Fibroblast of the conjunctiva (primary cell): Measurements from ENCODE around the gene ZNF462.
"Not testable (repeated sequence)": the region's sequence is repeated elsewhere in the genome, so short reads cannot be mapped to it uniquely, and the experiment has no call there.

Source experiments
- DNase-seq: peaks from one replicate; pipeline ENCODE4 v3.0.0-alpha.2; 2010; ENCODE audit warnings: low read depth

Gene ZNF462, protein sequence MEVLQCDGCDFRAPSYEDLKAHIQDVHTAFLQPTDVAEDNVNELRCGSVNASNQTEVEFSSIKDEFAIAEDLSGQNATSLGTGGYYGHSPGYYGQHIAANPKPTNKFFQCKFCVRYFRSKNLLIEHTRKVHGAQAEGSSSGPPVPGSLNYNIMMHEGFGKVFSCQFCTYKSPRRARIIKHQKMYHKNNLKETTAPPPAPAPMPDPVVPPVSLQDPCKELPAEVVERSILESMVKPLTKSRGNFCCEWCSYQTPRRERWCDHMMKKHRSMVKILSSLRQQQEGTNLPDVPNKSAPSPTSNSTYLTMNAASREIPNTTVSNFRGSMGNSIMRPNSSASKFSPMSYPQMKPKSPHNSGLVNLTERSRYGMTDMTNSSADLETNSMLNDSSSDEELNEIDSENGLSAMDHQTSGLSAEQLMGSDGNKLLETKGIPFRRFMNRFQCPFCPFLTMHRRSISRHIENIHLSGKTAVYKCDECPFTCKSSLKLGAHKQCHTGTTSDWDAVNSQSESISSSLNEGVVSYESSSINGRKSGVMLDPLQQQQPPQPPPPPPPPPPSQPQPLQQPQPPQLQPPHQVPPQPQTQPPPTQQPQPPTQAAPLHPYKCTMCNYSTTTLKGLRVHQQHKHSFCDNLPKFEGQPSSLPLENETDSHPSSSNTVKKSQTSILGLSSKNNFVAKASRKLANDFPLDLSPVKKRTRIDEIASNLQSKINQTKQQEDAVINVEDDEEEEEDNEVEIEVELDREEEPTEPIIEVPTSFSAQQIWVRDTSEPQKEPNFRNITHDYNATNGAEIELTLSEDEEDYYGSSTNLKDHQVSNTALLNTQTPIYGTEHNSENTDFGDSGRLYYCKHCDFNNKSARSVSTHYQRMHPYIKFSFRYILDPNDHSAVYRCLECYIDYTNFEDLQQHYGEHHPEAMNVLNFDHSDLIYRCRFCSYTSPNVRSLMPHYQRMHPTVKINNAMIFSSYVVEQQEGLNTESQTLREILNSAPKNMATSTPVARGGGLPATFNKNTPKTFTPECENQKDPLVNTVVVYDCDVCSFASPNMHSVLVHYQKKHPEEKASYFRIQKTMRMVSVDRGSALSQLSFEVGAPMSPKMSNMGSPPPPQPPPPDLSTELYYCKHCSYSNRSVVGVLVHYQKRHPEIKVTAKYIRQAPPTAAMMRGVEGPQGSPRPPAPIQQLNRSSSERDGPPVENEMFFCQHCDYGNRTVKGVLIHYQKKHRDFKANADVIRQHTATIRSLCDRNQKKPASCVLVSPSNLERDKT (N-terminal part only)

DNA sequence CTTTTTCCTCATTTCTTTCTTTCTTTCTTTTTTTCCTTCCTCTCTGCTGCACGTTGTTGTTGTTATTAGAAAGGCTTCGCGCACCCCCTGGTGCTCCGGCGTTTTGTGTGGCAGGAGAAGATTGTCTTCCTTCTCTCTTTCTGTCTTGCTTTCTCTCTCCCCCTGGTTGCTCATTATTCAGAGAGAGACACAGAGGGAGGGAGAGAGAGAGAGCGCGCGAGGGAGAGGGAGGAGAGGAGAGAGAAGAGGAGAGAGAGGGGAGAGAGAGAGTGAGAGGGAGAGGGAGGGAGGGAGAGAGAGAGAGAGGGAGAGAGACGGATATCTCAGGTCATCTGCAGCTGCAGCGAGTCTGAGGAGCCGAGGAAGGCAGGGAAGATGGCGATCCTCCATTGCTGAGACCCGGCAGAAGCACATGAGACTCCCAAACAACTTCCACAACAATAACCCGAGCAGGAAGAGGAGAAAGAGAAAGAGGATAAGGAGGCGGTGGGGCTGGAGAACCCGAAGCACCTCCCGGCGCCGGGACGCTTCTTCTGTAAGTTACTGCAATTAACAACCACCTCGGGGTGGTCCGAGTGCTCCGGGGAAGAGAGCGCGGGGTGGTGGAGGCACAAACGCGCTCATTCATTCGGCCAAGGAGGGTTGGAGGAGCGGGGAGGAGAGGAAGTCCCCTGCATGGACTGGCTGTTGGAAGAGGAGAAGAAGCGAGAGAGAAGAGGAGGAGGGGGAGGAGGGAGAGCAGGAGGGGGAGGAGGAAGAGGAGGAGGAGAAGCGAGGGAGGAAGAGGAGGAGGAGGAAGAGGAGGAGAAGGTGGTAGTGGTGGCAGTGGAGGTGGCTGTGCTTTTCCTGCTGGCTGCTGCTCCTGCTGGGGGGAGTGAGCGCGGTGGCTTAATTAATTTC, at the start of gene ZNF462:
ZNF462 (plus strand) TSS at position 346 of the 900 bp plus-strand sequence. CDS start 60,218 bp downstream, outside the sequence.
- DNase-seq, result no peak

DNA sequence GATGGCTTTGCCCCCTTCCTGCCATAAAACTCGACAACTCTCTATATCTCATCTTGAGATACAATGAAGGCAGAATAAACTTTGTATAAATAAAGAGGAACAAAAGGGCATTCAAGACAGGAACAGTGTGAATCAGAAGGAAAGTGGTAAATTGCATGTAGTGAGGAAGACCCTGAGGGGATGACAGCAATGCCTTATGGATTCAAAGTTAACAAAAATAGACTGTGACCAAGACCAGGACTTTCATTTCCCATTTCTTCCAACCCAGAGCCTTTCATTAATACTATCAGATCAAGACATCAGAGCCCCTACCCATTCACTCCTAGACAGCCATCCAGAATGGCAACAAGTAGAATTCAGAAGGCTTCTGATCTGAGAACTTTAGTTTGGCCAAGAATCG, 46.4 kb upstream of the ZNF462 start:
- no peak for DNase-seq

- DNase-seq, result no peak
These were observed 44.9 kb upstream of the ZNF462 start for GRCh38 chr9:106818034-106818433.

- DNase-seq, result no peak
These were observed 42.1 kb upstream of the ZNF462 start for GRCh38 chr9:106820866-106821265.

- no peak for DNase-seq
These were observed 34.9 kb upstream of the ZNF462 start for GRCh38 chr9:106828070-106828469.

DNA sequence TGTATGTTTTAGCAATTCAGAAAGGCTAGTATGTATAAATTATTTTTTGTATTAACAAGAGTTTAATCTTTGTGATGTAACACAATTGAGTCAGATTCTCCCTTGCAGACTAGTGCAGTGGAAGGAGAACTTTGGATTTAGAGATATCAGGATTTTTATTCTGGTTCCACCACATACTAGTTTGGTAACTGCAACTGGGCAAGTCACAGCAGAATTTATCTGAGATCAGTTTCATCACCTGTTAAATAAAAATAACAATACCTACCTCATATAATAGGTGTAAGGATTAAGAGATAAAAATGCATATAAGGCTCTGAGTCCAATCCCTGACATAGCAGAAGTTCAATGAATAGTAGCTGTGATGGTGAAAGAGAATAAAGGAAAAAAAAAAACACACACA, 34.0 kb upstream of the ZNF462 start:
- no peak for DNase-seq

DNA sequence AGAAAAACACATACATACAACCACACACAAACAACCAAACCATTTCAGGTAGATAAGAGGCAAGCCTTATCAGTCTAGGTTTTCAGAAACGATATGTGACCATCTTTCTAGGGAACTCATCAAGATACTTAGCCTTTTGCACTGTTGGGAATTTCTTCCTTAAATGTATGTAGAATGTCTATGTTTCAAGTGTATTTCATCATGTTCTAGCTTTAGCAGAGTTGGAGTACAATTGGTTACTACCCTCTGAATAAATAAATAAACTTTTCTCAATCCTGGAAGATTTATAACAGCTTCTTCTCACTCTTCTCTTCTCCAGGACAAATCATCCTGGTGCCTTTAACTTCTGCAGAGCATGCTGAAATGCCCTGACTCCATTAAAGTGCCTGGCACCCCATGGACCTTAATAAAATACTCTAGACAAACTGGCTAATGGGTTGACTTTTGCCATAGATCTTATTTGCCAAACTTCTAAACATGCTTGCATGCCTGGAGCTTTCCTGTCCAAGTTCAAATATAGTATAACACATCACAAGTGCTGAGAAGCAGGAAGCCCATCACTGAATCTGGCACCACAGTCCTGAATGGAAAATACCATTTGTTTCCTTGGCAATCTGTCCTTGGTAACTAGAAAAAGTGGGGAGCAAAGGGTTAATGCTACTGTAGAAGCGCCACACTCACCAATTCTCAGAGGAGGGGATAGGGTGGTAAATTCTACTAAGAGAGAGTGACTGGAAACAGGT, 33.1 kb upstream of the ZNF462 start:
- peak; percentile 43 for DNase-seq

GRCh38 chr9:106830527-106831150, 32.3 kb upstream of the ZNF462 start:
- DNase-seq, result no peak

- DNase-seq, result no peak
These were observed 28.1 kb upstream of the ZNF462 start for GRCh38 chr9:106834888-106835287.

- DNase-seq, result no peak
These were observed 27.1 kb upstream of the ZNF462 start for GRCh38 chr9:106835840-106836239.

GRCh38 chr9:106843371-106843770, 19.6 kb upstream of the ZNF462 start:
- DNase-seq, result no peak

DNA sequence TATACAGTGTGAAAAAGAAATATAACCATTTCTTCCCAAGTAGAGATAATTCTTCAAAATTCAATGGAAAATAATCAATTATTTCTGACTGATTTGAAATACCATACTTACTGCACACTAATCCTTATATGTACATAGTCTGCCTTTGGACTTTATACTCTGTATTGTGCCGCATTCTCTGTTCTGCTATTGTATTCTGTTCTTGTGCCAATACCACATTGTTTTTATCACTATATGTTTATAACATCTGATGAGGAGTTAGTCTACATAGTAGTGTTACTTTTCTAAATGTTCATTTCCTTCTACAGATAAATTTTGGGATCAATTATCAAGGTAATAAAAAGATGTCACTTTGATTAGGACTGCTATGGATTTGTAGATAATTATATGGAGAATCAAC, 16.7 kb upstream of the ZNF462 start:
- no peak for DNase-seq

- no peak for DNase-seq
These were observed 16.1 kb upstream of the ZNF462 start for GRCh38 chr9:106846857-106847256.

- DNase-seq, result not testable (repeated sequence)
These were observed 11.3 kb upstream of the ZNF462 start for GRCh38 chr9:106851640-106852039.

- no peak for DNase-seq
These were observed 5.0 kb upstream of the ZNF462 start for GRCh38 chr9:106857811-106858470.

- no peak for DNase-seq
These were observed 2.8 kb upstream of the ZNF462 start for GRCh38 chr9:106859957-106860720.

- DNase-seq, result no peak
These were observed 2.0 kb upstream of the ZNF462 start for GRCh38 chr9:106860721-106861639.
